GM18520 (cell line): Measurements from ENCODE around the gene ATG4D.

Experiments
- ATAC-seq: cut with Tn5 transposase; IDR thresholded peaks from one replicate; pipeline ENCODE4 v1.9.1; 2021; ENCODE audit not compliant: unreplicated experiment

The ATG4D gene

DNA sequence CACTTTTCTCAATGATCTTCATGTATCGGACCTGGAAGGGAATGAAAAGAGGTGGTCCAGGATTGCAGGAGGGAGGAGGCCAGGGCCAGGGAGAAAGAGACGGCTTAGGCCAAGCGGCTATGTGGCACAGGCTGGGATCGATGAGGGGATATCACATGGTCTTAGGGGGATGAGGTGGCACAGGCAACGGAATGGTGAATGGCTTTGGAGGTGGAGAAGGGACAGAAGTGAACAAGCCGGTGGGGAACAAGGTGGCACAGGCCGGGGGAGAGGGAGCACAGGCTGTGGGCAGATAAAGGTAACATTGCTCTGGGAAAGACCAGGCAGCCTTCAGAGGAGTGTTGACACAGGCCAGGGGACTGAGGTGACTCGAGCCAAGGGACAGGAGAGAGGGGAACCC is 30.8 kb downstream of the ATG4D start:
- no peak for ATAC-seq

DNA sequence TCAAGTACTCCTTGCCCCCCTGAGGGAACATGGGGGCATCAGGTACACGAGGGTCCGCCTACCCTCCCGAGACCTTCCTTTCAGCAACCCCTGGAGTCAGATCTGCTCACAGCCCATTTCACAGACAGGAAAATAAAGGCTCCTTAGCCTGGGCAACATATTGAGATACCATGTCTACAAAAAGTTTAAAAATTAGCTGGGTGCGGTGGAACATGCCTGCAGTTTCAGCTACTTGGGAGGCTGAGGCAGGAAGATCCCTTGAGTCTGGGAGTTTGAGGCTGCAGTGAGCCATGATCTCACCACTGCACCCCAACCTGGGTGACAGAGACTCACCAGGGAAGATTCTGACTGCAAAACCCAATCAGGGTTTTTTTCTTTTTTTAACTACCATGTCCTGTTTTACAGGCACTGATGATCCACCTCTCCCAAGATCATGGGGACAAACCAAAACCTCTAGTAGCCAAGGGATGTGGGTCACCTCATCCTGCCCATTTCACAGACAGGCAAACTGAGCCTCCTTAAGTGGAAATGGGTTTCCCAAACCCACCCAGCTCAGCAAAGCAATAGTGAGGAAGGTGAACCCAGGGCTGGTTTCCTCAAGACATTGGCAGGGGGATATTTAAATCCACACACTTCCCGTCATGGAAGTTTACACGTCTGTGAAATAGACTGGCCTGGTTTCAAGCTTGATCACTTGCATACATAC is 31.5 kb downstream of the ATG4D start:
- no peak for ATAC-seq

- ATAC-seq = no peak
These were observed 34.2 kb downstream of the ATG4D start for GRCh38 chr19:10577951-10578350.

DNA sequence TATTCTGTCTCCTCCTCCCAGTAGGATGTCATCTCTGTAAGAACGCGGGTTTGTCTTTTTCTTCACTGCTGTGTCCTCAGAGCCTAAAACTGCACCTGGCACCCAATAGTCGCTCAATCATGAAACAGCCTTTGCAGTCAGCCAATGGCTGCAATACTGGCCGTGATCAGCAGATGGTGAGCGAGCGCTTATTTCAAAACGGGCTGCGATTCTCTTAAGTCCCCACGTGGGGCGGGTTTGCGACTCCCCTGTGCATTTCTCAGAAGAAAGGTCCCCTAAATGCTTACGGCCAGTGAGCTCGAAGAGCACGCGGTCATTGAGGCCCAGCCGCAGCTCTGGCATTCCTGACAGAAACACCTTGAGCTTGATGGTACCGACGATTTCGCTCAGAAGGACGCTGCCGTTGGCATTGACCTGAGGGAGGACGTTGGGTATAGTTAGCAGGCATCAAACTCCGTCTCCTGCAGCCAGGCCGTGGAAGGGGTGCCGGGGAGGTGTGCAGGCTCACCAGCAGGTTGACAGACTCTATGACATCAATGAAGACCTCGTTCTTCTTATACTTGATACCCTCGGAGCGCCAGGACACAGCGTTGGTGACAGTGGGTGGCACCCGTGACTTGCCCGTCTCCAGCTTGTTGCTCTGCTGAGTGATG is 37.4 kb downstream of the ATG4D start:
- no peak for ATAC-seq

- ATAC-seq = no peak
These were observed 38.4 kb downstream of the ATG4D start for GRCh38 chr19:10582091-10582490.

DNA sequence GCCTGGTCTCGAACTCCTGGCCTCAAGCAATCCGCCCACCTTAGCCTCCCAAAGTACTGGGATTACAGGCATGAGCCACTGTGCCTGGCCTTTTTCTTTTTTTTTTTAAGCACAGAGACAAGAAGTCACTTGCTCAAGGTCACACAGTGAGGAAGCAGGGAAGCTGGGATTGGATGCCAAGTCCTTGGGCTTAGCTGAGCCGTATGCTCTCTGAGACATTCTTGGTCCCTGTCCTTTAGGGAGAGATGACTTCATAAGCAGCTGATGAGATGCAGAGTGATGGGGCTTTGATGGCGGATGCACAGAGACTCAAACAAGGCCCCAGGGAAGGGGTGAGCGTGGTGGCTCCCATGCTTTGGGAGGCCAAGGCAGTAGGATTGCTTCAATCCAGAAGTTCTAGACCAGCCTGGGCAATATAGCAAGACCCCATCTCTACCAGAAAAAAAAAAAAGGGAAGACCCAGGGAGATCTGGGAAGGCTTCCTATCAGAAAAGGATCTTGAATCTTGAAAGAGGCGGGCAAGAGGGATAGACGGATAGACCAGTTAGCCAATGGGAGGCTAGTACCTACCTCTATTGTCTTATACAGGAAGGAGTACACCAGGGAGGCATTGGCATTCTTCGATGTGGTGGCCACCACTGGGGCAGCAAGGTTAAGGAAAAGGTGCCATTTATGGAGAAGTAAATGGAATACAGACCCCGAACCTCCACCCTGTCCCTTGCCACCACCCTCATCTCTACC is 39.5 kb downstream of the ATG4D start:
- ATAC-seq = no peak

DNA sequence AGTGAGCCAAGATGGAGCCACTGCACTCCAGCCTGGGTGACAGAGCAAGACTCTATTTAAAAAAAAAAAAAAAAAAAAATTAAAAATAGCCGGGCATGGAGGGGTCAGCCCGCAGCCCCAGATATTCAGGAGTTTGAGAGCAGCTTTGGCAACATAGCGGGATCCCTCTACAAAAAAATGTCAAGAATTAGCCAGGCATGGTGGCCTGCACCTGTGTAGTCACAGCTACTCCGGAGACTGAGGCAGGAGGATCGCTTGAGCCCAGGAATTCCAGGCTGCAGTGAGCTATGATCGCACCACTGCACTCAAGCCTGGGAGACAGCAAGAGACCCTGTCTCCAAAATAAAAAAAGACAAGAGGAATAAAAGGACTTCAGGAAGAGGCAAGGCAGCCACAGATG is 42.7 kb downstream of the ATG4D start:
- ATAC-seq = no peak

DNA sequence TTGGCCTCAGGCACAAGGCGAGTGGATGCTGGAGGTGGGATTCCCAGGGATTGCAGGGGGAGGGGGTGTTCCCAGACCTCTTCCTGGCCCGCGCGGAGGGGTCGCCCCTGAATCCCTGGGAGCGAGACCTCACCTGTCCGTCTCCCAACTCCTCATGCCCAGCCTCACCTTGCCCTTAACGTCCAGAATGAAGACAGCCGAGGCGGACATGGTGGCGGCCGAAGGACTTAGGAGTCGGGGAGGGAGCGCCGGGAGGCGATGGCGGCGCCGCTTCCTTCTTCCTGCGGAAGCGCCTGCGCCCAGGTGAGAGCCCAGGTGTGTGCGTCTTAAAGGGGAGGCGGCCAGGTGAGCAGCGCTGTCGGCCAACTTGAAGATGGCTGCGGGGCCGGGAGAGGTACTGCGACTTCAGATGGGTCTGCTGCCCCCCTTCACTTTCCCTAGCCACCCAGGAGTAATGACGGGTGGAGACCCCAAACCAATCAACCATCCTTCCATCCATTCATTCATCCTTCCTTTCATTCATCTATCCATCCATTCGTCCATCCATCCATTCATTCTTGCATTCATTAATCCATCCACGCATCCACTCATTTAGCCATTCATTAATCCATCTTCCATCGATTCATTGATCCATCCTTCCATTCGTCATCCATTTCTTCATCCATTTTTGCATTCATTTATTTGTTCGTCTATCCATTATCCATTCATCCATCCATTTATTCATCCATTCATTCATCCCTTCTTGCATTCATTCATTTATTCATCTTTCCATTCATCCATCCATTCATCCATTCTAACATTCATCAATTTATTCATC is 43.5 kb downstream of the ATG4D start, which contains the start of gene AP1M2:
Gene AP1M2, minus strand, starts transcription at position 291 of the 817 bp plus-strand sequence. Its CDS starts 81 bp downstream, at position 210.
- ATAC-seq = no peak

GRCh38 chr19:10587839-10588150 is 44.1 kb downstream of the ATG4D start:
- ATAC-seq = no peak

DNA sequence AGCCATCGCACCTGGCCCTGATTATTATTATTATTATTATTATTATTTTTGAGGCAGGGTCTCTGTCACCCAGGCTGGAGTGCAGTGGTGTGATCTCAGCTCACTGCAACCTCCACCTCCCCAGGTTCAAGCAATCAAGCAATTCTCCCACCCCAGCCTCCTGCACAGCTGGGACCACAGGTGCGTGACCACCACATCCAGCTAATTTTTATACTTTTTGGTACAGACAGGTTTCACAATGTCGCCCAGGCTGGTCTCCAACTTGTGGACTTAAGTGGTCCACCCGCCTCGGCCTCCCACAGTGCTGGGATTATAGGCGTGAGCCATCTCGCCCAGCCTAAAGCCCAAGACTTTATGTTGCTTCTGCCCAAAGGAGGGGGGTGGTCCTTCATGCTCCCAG is 49.4 kb downstream of the ATG4D start:
- no peak for ATAC-seq

DNA sequence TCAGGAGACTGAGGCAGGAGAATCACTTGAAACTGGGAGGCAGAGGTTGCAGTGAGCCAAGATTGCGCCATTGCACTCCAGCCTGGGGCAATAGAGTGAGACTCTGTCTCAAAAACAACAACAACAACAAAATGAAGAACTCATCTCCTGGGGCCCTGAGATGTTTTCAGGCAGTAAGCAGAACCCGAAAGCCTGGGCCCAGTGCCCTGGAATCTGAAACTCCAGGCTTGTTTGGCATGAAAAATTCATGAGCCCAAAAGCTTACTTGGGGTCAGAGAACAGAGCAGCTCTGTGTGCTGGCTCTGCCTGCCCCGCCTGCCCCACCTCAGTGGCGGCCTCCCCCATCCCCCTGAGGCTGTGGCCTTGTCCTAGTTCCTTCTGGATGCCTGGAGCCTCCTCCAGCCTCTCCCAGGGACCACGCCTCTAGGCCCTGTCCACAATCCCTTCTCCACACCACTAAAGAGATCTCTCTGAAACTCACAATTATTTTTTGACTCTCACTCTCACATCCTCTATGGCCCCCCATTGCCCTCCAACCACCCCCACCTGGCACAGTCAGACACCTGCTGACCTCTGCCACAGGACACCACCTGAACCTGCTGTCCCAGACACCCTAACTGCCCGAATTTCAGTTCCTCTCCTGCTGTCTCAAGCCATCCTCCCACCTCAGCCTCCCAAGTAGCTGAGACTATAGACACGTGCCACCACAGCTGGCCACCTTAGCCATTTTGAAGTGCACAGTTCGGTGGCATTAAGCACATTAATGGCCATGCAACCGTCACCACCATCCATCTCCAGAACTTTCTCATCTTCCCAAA is 50.3 kb downstream of the ATG4D start:
- no peak for ATAC-seq

DNA sequence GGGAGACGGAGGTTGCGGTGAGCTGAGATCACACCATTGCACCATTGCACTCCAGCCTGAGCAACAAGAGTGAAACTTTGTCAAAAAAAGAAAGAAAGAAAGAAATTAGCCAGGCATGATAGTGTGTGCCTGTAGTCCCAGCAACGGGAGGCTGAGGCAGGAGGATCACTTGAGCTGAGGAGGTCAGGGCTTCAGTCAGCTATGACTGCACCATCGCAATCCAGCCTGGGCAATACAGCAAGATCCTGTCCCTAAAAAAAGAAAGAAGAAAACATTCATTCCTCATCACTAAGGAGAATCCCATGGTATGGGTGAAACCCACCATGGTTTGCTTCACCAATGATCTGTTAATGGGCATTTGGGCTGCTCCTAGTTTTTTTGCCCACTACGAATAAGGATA is 56.4 kb downstream of the ATG4D start:
- ATAC-seq = no peak

- ATAC-seq = no peak
These were observed 58.3 kb downstream of the ATG4D start for GRCh38 chr19:10601999-10602329.

GRCh38 chr19:10602330-10603083 is 58.8 kb downstream of the ATG4D start:
- no peak for ATAC-seq
